Nucleus accumbens (tissue), 56 donors: Measurements from ENCODE around the gene GALNT14.

Experiments
- DNase-seq, 56 donors: peaks; one replicate each; lab custom pipeline; 2025; lab: John Stamatoyannopoulos, UW

GALNT14 gene

DNA sequence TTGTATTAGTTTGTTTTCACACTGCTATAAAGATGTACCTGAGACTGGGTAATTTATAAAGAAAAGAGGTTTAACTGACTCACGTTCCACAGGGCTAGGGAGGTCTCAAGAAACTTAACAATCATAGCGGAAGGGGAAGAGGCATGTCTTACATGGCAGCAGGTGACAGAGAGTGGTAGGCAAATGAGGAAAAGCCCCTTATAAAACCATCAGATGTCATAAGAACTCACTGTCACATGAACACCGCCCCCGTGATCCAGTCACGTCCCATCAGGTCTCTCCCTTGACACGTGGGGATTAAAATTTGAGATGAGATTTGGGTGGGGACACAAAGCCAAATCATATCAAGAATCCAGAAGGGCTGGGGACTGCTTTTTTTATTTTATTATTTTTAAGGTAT is 120.0 kb downstream of the GALNT14 start:
- DNase-seq, result no peak

- DNase-seq, result no peak
These were observed 121.6 kb downstream of the GALNT14 start for GRCh38 chr2:31016648-31017047.

DNA sequence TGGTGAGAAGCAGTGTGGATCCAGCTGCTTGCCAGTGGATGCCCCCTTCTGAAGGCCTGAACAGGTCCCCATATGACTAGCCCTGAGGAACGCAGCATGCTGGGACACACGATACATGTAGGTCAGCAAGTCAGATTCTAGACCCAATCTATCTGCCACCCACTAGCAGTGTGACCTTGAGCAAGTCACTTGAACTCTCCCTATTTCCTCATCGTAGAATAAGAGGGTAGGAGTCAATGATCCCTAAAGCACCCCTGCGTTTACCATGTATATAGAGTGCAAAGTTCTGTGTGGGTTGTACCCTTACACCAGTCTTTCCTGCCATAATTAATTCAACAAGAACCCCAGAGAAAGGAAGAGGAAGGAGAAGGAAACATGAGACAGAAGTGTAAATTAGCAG is 123.7 kb downstream of the GALNT14 start:
- no peak for DNase-seq

- no peak for DNase-seq
These were observed 124.9 kb downstream of the GALNT14 start for GRCh38 chr2:31013301-31013700.

GRCh38 chr2:31012406-31012805 is 125.8 kb downstream of the GALNT14 start:
- no peak for DNase-seq

DNA sequence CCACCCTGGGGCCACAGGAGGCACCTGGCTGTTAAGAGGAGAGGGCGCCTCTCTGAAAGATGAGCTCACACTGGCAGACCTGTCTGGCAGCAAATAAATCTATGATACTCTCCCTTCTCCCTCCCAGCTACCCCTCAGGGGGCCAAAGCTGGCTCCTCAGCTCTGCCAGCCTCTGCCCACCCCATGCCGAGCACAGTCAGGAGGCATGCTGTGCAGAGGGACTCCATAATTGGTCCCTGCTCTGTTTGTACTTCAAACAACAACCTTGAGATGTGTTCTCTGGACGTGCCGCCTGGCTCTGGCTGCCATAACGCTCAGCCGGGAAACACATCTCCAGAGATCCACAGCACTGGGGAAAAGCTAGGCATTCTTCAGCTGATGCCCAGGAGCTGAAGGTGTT is 126.7 kb downstream of the GALNT14 start:
- no peak for DNase-seq

GRCh38 chr2:31008561-31009114 is 129.6 kb downstream of the GALNT14 start:
- peak in 30 of 56 donors; percentile 1 to 68 (median 24) for DNase-seq

- no peak for DNase-seq
These were observed 134.0 kb downstream of the GALNT14 start for GRCh38 chr2:31004257-31004656.

GRCh38 chr2:31003749-31004148 is 134.5 kb downstream of the GALNT14 start:
- DNase-seq, result no peak

- DNase-seq, result no peak
These were observed 135.6 kb downstream of the GALNT14 start for GRCh38 chr2:31002537-31003150.

DNA sequence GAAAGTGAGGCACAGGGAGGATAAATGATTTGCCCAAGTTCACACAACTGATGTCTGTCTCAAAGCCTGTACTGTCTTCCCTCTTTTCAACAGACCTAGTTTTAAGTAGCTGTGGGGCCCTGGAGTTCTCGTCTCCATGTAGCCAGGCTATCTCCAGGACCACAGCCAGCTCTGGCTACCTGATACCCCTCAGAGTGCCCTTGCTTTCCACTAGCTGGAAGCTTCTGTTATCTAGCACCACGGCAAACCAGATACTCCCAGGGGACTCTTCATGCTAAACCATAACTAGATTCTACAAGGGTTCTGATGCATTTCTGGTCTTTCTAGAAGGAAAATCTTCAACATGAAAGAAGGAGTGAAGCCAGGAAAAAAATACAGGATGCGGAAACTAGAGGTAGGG is 137.3 kb downstream of the GALNT14 start:
- DNase-seq, result no peak

GRCh38 chr2:30998672-30999071 is 139.6 kb downstream of the GALNT14 start:
- DNase-seq, result no peak

GRCh38 chr2:30997979-30998378 is 140.3 kb downstream of the GALNT14 start:
- DNase-seq, result no peak

DNA sequence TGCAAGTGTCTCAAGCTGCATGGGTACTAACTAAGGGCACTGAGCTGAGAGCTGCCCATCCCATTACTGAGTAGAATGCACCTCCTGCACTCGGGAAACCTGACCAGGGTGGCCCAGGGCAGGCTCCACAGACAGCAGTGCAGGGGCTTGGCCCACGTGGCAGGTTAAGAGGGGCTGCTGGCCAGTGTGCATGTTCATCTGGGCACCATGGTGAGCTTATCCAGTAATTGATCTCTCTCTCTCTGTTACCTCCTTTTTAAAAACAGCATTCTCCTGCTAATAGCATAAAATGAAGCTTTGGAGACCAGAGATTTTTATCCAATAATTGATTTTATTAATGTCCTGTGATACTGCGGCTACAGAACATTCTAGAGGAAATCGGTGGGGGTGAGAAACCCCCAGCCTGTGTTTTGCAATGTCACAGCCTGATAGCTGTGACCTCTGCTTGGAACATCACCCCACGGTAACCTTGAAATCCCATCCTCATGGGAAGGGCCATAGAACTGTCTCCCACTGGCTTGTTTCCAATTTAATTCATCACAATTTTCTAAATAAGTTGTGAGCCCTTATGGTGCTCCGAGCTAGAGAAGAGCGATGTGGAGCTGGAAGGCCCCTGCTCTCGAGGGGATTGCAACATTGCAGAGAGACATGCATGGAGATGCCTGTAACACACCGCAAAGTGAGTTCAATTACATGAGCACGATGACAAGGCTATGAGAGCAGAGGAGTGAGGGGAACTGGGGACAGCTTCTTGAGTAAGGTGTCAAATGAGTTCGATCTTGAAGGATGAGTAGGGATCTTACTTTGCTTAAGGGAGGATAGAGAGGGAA is 143.8 kb downstream of the GALNT14 start:
- DNase-seq, result no peak

GRCh38 chr2:30992781-30993180 is 145.5 kb downstream of the GALNT14 start:
- DNase-seq, result no peak

DNA sequence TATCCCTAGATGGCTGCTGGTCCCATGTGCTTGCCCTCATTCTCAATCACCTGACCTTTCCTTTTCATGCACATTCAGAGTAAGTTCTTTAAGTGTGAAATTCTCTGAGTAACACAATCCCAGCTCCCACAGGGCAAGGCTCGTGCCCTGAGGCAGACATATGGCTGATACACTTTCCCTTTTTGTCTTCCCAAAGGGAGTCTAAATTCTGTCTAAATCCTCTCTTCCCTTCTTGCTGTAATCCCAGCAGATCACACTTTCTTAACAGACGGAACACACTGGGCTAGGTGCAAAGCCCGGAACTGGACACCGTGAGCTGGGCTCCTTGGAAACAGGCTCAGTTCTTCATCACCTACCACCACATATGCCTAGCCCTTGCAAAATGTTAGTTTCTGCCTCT is 147.6 kb downstream of the GALNT14 start:
- no peak for DNase-seq

GRCh38 chr2:30990176-30990575 is 148.1 kb downstream of the GALNT14 start:
- DNase-seq, result no peak

GRCh38 chr2:30989746-30990145 is 148.5 kb downstream of the GALNT14 start:
- DNase-seq, result no peak

DNA sequence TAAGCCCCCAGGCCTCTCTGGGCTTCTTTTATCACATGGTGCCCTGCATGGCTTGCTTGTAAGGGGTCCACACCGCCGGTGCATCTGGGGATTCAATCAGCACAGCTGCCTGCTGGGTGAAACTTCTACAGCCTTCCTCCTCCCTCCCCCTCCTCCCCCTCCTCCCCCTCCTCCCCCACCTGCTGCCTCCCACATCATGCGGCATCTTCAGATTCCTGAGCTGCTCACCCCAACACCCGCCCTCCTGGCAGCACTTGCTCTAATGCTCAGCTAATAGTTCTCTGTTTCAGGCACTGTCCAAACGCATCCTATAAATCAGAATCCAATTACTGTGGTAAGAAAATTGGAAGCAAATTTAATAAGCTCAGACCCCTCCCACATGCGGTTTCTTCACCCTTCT is 150.7 kb downstream of the GALNT14 start:
- DNase-seq, result no peak

- DNase-seq, result no peak
These were observed 152.0 kb downstream of the GALNT14 start for GRCh38 chr2:30986231-30986580.

DNA sequence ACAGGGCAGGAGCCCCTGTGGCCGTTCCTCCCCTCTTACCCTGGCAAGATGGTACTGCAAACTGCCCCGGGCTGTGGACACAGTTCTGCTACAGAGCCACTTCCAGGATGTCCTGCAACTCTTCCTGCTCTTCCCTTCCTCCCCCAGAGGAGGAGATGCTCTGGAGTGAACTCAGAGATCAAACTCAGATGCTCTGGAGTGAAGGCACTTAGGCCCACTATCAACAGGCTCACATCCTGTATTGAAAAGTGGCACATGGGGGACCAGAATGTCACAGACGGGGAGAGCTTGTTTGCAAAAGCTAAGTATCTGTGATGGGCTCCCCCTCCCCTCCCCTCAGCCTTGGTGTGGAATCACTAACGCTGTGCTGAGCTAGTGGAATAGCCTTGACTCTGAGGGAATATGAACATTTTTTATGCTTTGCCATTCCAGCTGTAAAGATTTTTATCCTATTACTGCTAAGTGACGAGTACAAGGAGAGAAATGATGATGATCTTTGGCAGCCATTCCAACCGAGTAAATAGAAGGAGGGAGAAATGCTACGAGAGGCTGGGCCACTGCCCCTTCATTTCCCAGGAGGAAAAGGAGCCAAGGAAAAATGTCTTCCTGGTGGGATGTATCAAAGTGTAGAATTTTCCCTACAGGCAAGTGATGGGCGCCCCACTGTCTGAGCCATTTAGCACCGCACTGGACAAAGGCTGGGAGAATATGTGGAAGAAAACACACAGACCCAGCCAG is 152.6 kb downstream of the GALNT14 start:
- DNase-seq, result no peak
